ENCODE data around the gene CAPNS1.
"Not testable (repeated sequence)": the region's sequence is repeated elsewhere in the genome, so short reads cannot be mapped to it uniquely, and the experiment has no call there.

Gene CAPNS1

GRCh38 chr19:36172852-36173251 lies 33.0 kb downstream of the CAPNS1 start:
- no peaks in the 10 kb centered on the region for H3K27me3 ChIP-seq (ENCODE audit: control insufficient read depth in 1 of 2, insufficient read depth in 2 of 2, low read length in 2 of 2)
- H3K9me3 ChIP-seq (ENCODE audit: control insufficient read depth in 1 of 2, low read length in 2 of 2) = no peaks in the 10 kb centered on the region
- H3K4me3 ChIP-seq (ENCODE audit: low read depth in 1 of 2, low read length in 2 of 2) = no peak overlapping the region
- H3K4me1 ChIP-seq (ENCODE audit: control insufficient read depth in 1 of 2, insufficient read depth in 2 of 2, low read length in 2 of 2) = peaks cover 4 to 15% of the 10 kb centered on the region in 2 donors
- no peak overlapping the region for H3K27ac ChIP-seq (ENCODE audit: low read depth, low read length)
- no peak overlapping the region for H3K9ac ChIP-seq (ENCODE audit: low read depth in 1 of 2, low read length in 2 of 2)
- H3K36me3 ChIP-seq (ENCODE audit: control insufficient read depth in 1 of 2, insufficient read depth in 2 of 2, low read length in 2 of 2) = no peaks in the 10 kb centered on the region

- H3K27me3 ChIP-seq (ENCODE audit: control insufficient read depth in 1 of 2, insufficient read depth in 2 of 2, low read length in 2 of 2); H3K4me3 ChIP-seq (ENCODE audit: low read depth in 1 of 2, low read length in 2 of 2): not testable (repeated sequence)
Observed at GRCh38 chr19:36173846-36174245, 34.0 kb downstream of the CAPNS1 start.

GRCh38 chr19:36179077-36179476 lies 39.2 kb downstream of the CAPNS1 start:
- H3K27ac ChIP-seq (ENCODE audit: low read depth, low read length); H3K4me1 ChIP-seq (ENCODE audit: control insufficient read depth in 1 of 2, insufficient read depth in 2 of 2, low read length in 2 of 2); H3K27me3 ChIP-seq (ENCODE audit: control insufficient read depth in 1 of 2, insufficient read depth in 2 of 2, low read length in 2 of 2); H3K9me3 ChIP-seq (ENCODE audit: control insufficient read depth in 1 of 2, low read length in 2 of 2); H3K4me3 ChIP-seq (ENCODE audit: low read depth in 1 of 2, low read length in 2 of 2); H3K9ac ChIP-seq (ENCODE audit: low read depth in 1 of 2, low read length in 2 of 2): not testable (repeated sequence)
- peaks cover 0 to 13% of the 10 kb centered on the region in 2 donors for H3K36me3 ChIP-seq (ENCODE audit: control insufficient read depth in 1 of 2, insufficient read depth in 2 of 2, low read length in 2 of 2)

More at GRCh38 chr19:36173846-36174245, 34.0 kb downstream of the CAPNS1 start:
- H3K4me1 ChIP-seq (ENCODE audit: control insufficient read depth in 1 of 2, insufficient read depth in 2 of 2, low read length in 2 of 2) = peaks cover 3 to 13% of the 10 kb centered on the region in 2 donors
- H3K9ac ChIP-seq (ENCODE audit: low read depth in 1 of 2, low read length in 2 of 2); H3K27ac ChIP-seq (ENCODE audit: low read depth, low read length); H3K36me3 ChIP-seq (ENCODE audit: control insufficient read depth in 1 of 2, insufficient read depth in 2 of 2, low read length in 2 of 2); H3K9me3 ChIP-seq (ENCODE audit: control insufficient read depth in 1 of 2, low read length in 2 of 2): not testable (repeated sequence)

GRCh38 chr19:36182612-36183244 lies 42.9 kb downstream of the CAPNS1 start:
- H3K27ac ChIP-seq (ENCODE audit: low read depth, low read length) = no peak overlapping the region
- no peaks in the 10 kb centered on the region for H3K4me1 ChIP-seq (ENCODE audit: control insufficient read depth in 1 of 2, insufficient read depth in 2 of 2, low read length in 2 of 2)
- no peaks in the 10 kb centered on the region for H3K9me3 ChIP-seq (ENCODE audit: control insufficient read depth in 1 of 2, low read length in 2 of 2)
- H3K27me3 ChIP-seq (ENCODE audit: control insufficient read depth in 1 of 2, insufficient read depth in 2 of 2, low read length in 2 of 2) = no peaks in the 10 kb centered on the region
- no peak overlapping the region for H3K9ac ChIP-seq (ENCODE audit: low read depth in 1 of 2, low read length in 2 of 2)
- H3K4me3 ChIP-seq (ENCODE audit: low read depth in 1 of 2, low read length in 2 of 2) = no peak overlapping the region
- peaks cover 0 to 13% of the 10 kb centered on the region in 2 donors for H3K36me3 ChIP-seq (ENCODE audit: control insufficient read depth in 1 of 2, insufficient read depth in 2 of 2, low read length in 2 of 2)

- Histone ChIP-seq H3K27me3 (ENCODE audit: control insufficient read depth in 1 of 2, insufficient read depth in 2 of 2, low read length in 2 of 2) (no peaks in the 10 kb centered on the region), H3K36me3 (ENCODE audit: control insufficient read depth in 1 of 2, insufficient read depth in 2 of 2, low read length in 2 of 2) (peaks cover 0 to 13% of the 10 kb centered on the region in 2 donors), H3K27ac (ENCODE audit: low read depth, low read length) (no peak overlapping the region), H3K4me1 (ENCODE audit: control insufficient read depth in 1 of 2, insufficient read depth in 2 of 2, low read length in 2 of 2) (no peaks in the 10 kb centered on the region), H3K4me3 (ENCODE audit: low read depth in 1 of 2, low read length in 2 of 2) (no peak overlapping the region), H3K9ac (ENCODE audit: low read depth in 1 of 2, low read length in 2 of 2) (no peak overlapping the region), H3K9me3 (ENCODE audit: control insufficient read depth in 1 of 2, low read length in 2 of 2) (no peaks in the 10 kb centered on the region)
Observed at GRCh38 chr19:36183245-36183628, 43.4 kb downstream of the CAPNS1 start.

GRCh38 chr19:36186722-36187121 lies 46.9 kb downstream of the CAPNS1 start:
- not testable (repeated sequence) for H3K4me1 ChIP-seq (ENCODE audit: control insufficient read depth in 1 of 2, insufficient read depth in 2 of 2, low read length in 2 of 2); H3K27ac ChIP-seq (ENCODE audit: low read depth, low read length); H3K9ac ChIP-seq (ENCODE audit: low read depth in 1 of 2, low read length in 2 of 2); H3K4me3 ChIP-seq (ENCODE audit: low read depth in 1 of 2, low read length in 2 of 2); H3K27me3 ChIP-seq (ENCODE audit: control insufficient read depth in 1 of 2, insufficient read depth in 2 of 2, low read length in 2 of 2); H3K9me3 ChIP-seq (ENCODE audit: control insufficient read depth in 1 of 2, low read length in 2 of 2)
- H3K36me3 ChIP-seq (ENCODE audit: control insufficient read depth in 1 of 2, insufficient read depth in 2 of 2, low read length in 2 of 2) = peaks cover 0 to 13% of the 10 kb centered on the region in 2 donors

GRCh38 chr19:36196249-36196648 lies 56.4 kb downstream of the CAPNS1 start:
- Histone ChIP-seq H3K9me3 (ENCODE audit: control insufficient read depth in 1 of 2, low read length in 2 of 2) (no peaks in the 10 kb centered on the region), H3K36me3 (ENCODE audit: control insufficient read depth in 1 of 2, insufficient read depth in 2 of 2, low read length in 2 of 2) (peaks cover 3 to 13% of the 10 kb centered on the region in 2 donors), H3K4me3 (ENCODE audit: low read depth in 1 of 2, low read length in 2 of 2) (no peak overlapping the region)

GRCh38 chr19:36198119-36198518 lies 58.3 kb downstream of the CAPNS1 start:
- no peak overlapping the region for H3K4me3 ChIP-seq (ENCODE audit: low read depth in 1 of 2, low read length in 2 of 2)
- H3K9me3 ChIP-seq (ENCODE audit: control insufficient read depth in 1 of 2, low read length in 2 of 2) = no peaks in the 10 kb centered on the region
- H3K36me3 ChIP-seq (ENCODE audit: control insufficient read depth in 1 of 2, insufficient read depth in 2 of 2, low read length in 2 of 2) = peaks cover 3 to 18% of the 10 kb centered on the region in 2 donors
- no peak overlapping the region for H3K27ac ChIP-seq (ENCODE audit: low read depth, low read length)
- no peak overlapping the region for H3K9ac ChIP-seq (ENCODE audit: low read depth in 1 of 2, low read length in 2 of 2)
- H3K27me3 ChIP-seq (ENCODE audit: control insufficient read depth in 1 of 2, insufficient read depth in 2 of 2, low read length in 2 of 2) = no peaks in the 10 kb centered on the region
- H3K4me1 ChIP-seq (ENCODE audit: control insufficient read depth in 1 of 2, insufficient read depth in 2 of 2, low read length in 2 of 2) = no peaks in the 10 kb centered on the region

More at GRCh38 chr19:36196249-36196648, 56.4 kb downstream of the CAPNS1 start:
- Histone ChIP-seq H3K4me1 (ENCODE audit: control insufficient read depth in 1 of 2, insufficient read depth in 2 of 2, low read length in 2 of 2) (no peaks in the 10 kb centered on the region), H3K27ac (ENCODE audit: low read depth, low read length) (no peak overlapping the region), H3K27me3 (ENCODE audit: control insufficient read depth in 1 of 2, insufficient read depth in 2 of 2, low read length in 2 of 2) (no peaks in the 10 kb centered on the region), H3K9ac (ENCODE audit: low read depth in 1 of 2, low read length in 2 of 2) (no peak overlapping the region)

Measured in duodenal mucosa (tissue), 2 donors.